Endometrial microvascular endothelial cells (primary cell): ENCODE data around the gene MTSS2. TPM values are rescaled to one million over a fixed set of nuclear protein-coding genes. Genes with fewer than 3 reads are reported as not detected.
"Not testable (repeated sequence)": the region's sequence is repeated elsewhere in the genome, so short reads cannot be mapped to it uniquely, and the experiment has no call there.

Experiments used
- in situ Hi-C: cut with HindIII; loops from 2 replicates; pipeline ENCODE4 v1.10.0; 2017; ENCODE audit warnings: low sequenced_read_pairs, low pct_unique_long_range_greater_than_20kb; ENCODE audit errors: inconsistent ontology term
- total RNA-seq: library from RNA; depleted of rRNA; stranded (reverse); fragments of >200 nt; gene quantifications from one replicate; pipeline ENCODE4 v1.2.3, GENCODE V29; 2015; ENCODE audit errors: inconsistent ontology term

Gene MTSS2
- total RNA-seq, 1 donor from 2014 or later, result 19.6 TPM

- in situ Hi-C loops, result no loop called here
Measured at GRCh38 chr16:70644763-70645597, 40.9 kb downstream of the MTSS2 start.

DNA sequence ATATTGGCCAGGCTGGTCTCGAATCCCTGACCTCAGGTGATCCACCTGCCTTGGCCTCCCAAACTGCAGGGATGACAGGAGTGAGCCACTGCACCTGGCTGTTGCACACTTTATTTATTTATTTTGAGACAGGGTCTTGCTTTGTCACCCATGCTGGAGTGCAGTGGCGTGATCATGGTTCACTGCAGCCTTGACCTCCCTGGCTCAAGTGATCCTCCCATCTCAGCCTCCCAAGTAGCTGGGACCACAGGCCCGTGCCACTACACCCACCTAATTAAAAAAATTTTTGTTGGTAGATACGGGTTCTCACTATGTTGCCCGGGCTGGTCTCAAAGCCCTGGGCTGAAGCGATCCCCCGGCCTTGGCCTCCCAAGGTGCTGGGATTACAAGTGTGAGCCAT, 42.6 kb downstream of the MTSS2 start:
- in situ Hi-C loops, result not testable (repeated sequence)

- in situ Hi-C loops, result no loop called here
Measured at GRCh38 chr16:70642633-70643032, 43.2 kb downstream of the MTSS2 start.

DNA sequence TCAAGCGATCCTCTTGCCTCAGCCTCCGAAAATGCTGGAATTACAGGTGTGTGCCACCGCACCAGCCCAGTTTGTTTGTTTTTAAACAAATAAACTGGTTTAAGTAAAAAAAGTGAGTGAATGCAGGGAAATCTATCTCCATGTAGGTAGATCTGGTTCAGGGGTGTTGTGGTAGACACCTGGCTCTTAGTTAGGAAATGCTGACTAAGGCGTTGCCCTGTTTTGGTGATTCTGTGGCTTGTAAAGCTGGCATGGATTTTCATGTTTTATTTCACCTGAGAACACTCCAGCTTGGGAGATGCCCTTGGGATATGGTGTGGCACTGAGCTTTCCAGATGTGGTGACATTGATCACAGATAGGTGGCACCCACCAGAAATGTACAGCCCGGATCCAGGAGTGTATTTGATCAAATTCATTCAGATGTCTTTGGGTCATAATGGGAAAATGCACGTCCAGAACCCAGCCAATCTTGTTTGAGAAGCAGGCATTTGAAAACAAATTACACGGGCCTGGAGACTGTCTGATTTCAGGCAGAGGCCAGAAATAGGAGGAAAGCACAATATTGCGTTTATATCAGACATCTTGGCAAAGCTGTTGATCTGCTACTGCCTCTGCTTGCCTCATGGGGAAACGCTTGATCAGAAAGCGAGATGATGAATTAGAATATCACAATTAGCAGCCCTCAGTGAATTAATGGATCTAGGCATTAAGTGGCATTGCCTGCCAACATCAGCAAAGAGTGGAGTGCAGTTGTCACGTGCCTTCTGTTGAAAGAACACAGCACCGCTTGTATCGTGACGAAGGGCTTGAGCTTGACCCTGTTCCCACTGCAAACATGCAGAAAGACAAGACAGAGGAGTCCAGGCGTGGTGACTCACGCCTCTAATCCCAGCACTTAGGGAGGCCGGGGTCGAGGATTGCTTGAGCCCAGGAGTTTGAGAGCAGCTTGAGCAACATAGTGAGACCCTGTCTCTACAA, 46.8 kb downstream of the MTSS2 start:
- in situ Hi-C loops, result no loop called here

Other genes with a start within 250 kb of the MTSS2 start
- 31.0 TPM for gene ST3GAL2, start 247.0 kb downstream of the MTSS2 start, total RNA-seq
- gene FCSK, start 231.5 kb downstream of the MTSS2 start, total RNA-seq, result 8.2 TPM
- 87.5 TPM for gene COG4, start 162.5 kb downstream of the MTSS2 start, total RNA-seq
- gene SF3B3, start 162.2 kb downstream of the MTSS2 start, total RNA-seq, result 159 TPM
- 1.2 TPM for gene IL34, start 39.5 kb downstream of the MTSS2 start, total RNA-seq
- 52.0 TPM for gene VAC14, start 115.1 kb upstream of the MTSS2 start, total RNA-seq